Measurements from ENCODE around the gene GOLGA8B.
"Not testable (repeated sequence)": the region's sequence is repeated elsewhere in the genome, so short reads cannot be mapped to it uniquely, and the experiment has no call there.

The GOLGA8B gene

GRCh38 chr15:34554716-34555115 lies 28.7 kb downstream of the GOLGA8B start:
- DNase-seq: not testable (repeated sequence)

DNA sequence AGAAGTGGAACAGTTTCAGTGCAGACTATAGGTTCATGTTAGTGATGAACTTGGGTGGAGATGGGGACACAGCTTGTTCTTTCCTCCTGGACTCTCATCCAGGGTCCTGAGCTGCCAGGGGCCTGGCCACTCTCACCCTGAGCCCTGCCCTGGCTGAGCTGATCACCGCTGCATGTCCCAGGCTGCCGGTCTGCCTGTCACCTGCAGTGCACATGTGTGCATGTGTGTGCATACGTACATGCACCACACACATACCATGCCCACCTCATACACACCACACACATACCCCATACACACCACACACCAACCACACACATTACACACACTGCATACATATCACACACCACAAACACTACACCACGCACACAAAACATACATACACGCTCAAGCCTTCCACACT lies 29.3 kb downstream of the GOLGA8B start:
- DNase-seq: not testable (repeated sequence)

DNA sequence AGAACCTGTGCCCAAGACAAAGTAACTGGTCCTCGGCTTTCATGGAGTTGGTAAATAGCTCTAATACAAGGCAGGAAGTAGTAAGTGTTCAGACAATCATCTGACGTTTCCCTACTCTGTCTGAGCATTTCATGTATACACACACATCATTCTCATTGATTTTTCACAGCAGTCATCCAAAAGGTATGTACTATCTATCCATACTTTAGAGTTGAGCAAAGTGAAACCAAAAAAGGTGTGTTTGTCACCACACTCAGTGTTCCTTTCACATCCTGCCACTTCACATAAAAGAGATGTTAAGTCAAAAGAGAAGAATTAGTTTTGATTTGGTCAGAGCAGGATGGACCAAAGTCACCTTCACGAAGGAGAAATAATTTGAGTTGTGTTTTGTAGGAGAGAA lies 33.3 kb downstream of the GOLGA8B start:
- DNase-seq: not testable (repeated sequence)

GRCh38 chr15:34549381-34549809 lies 34.1 kb downstream of the GOLGA8B start:
- DNase-seq: not testable (repeated sequence)

DNA sequence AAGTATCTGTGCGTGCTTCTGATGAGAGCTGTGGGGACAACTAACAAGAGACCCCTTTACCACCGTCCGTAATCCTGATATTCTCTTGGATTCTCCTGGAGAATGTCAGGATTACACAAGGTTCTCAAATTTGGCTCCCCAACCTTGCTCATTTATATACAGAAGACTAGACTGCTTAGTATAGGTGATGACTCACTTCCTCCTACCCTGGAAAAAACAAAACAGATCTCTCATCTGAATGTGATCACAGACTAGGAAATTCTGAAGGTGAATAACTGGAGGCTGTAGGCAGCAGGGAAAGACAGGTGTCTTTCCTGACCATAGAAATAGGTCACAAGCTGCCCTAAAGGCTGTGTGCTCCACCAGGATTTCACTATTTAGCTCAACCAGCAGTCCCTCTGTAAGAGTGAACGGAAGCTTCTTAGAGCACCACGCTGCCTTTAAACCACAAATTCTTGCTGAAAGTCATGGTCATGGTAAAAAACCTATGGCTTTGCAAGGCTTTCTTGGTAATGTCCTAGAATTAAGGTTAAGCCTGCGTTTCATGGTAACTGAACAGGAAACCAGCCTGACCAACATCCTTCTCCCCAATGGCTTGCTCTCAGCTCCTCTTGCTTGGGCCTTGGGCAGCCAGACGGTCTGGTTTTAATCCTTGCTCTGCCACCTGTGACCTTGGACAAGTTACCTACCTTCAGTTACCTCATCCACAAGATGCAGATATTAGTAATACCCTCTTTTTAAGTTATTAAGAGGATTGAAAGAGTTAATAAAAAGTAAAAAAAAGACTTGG lies 39.4 kb downstream of the GOLGA8B start:
- DNase-seq: not testable (repeated sequence)

GRCh38 chr15:34535857-34536256 lies 47.6 kb downstream of the GOLGA8B start:
- DNase-seq: not testable (repeated sequence)
